Measurements from ENCODE around the gene SNX14. TPM values are rescaled to one million over a fixed set of nuclear protein-coding genes. Genes with fewer than 3 reads are reported as not detected.

Gene SNX14, protein sequence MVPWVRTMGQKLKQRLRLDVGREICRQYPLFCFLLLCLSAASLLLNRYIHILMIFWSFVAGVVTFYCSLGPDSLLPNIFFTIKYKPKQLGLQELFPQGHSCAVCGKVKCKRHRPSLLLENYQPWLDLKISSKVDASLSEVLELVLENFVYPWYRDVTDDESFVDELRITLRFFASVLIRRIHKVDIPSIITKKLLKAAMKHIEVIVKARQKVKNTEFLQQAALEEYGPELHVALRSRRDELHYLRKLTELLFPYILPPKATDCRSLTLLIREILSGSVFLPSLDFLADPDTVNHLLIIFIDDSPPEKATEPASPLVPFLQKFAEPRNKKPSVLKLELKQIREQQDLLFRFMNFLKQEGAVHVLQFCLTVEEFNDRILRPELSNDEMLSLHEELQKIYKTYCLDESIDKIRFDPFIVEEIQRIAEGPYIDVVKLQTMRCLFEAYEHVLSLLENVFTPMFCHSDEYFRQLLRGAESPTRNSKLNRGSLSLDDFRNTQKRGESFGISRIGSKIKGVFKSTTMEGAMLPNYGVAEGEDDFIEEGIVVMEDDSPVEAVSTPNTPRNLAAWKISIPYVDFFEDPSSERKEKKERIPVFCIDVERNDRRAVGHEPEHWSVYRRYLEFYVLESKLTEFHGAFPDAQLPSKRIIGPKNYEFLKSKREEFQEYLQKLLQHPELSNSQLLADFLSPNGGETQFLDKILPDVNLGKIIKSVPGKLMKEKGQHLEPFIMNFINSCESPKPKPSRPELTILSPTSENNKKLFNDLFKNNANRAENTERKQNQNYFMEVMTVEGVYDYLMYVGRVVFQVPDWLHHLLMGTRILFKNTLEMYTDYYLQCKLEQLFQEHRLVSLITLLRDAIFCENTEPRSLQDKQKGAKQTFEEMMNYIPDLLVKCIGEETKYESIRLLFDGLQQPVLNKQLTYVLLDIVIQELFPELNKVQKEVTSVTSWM
- 356 and 399 TPM in 2 replicates for total RNA-seq (2013; cell fraction: nucleolus; rRNA removed)
- total RNA-seq (2014; rRNA removed) (61.7 and 75.3 TPM in 2 replicates), total RNA-seq (2014; rRNA removed; fragmentation: Illumina TruSeq; extraction: Trizol) (94.3 and 103 TPM in 2 replicates), total RNA-seq (2021) (46.3 and 47.8 TPM in 2 replicates), polyA plus RNA-seq (2011; rRNA removed) (122 and 221 TPM in 2 replicates), polyA plus RNA-seq (2014; fragmentation: Illumina TruSeq; extraction: Trizol) (51.0 and 79.8 TPM in 2 replicates), polyA plus RNA-seq (2014; fragmentation: Nextera tagmentation; extraction: Ambion mirVana) (10 to 100 TPM; 34.2 to 50.9 TPM), polyA plus RNA-seq (2014; rRNA removed) (38.9 and 42.8 TPM in 2 replicates), polyA plus RNA-seq (2016; fragmentation: Nextera tagmentation; extraction: Ambion mirVana) (10 to 100 TPM; 46.4 to 51.4 TPM), polyA minus RNA-seq (2011; rRNA and poly(A)+ RNA removed) (66.9 and 70.2 TPM in 2 replicates), Bru-seq, nascent RNA (percentile 84 among the genes with signal in this experiment), BruChase-seq, experiment 1, labeled RNA remaining after a 6-hour chase (percentile 93 among the genes with signal in this experiment), BruChase-seq, experiment 2, labeled RNA remaining after a 2-hour chase (percentile 94 among the genes with signal in this experiment)
- polyA plus RNA-seq (2011; ENCODE audit: low read depth), result 22.4 TPM
- 34.7 and 39.7 TPM in 2 replicates for polyA plus RNA-seq (2011; cell fraction: cytosol; rRNA removed)
- polyA plus RNA-seq (2011; cell fraction: nucleus; rRNA removed), result 94.5 and 123 TPM in 2 replicates
- polyA plus RNA-seq (2012), result 46.4 and 50.7 TPM in 2 replicates
- polyA minus RNA-seq (2011; cell fraction: cytosol; rRNA and poly(A)+ RNA removed), result 19.6 and 22.0 TPM in 2 replicates
- 68.9 and 109 TPM in 2 replicates for polyA minus RNA-seq (2011; cell fraction: nucleus; rRNA and poly(A)+ RNA removed)
- long read RNA-seq, experiment 1, transcript SNX14-203 (28 exons, 3,111 nt), result major isoform, 8 of 19 reads
- long read RNA-seq, experiment 1, partial matches to known transcripts, result 2 of 19 reads
- long read RNA-seq, experiment 1, other reads (novel, unspliced or antisense), result 6 of 19 reads
- long read RNA-seq, experiment 2, transcript SNX14-201 (29 exons, 3,486 nt), result minor isoform, 8 of 91 reads
- long read RNA-seq, experiment 2, transcript SNX14-203 (28 exons, 3,111 nt), result major isoform, 23 of 91 reads
- long read RNA-seq, experiment 2, transcript SNX14-202 (26 exons, 3,348 nt), result minor isoform, 7 of 91 reads
- long read RNA-seq, experiment 2, partial matches to known transcripts, result 25 of 91 reads
- long read RNA-seq, experiment 2, other reads (novel, unspliced or antisense), result 27 of 91 reads

DNA sequence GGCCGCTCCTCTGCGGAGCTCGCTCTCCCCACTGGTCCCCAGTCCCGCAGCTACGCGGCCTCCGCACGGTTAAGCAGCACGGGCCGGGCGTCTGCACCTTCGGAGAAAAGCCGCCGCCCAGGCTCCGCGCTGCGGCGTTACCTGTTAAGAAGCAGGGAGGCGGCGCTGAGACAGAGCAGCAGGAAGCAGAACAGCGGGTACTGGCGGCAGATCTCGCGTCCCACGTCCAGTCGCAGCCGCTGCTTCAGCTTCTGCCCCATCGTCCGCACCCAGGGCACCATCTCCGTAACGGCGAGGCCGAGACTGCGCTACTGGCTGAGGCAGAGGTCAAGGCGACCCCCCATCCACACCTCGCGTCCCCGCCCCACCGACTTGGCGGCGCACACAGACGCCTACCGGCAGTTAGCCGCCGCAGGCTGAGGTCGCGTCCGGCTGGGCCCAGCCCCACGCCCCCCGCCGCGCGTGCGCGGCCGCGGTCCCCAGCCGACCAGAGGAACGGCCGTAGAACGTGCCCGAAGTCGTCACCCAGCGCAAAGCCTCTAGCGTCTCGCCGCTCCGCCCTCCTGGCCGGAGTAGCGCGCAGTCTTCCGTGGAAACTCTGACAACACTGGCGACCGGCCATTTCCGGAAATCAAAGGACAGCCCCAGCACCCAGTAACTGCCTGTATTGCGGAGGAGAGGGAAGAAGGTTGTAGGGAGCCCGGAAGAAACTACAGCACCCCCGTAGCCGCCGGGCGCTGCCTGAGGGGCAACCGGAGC, at the start of gene SNX14:
SNX14 (minus strand) TSS at position 421 of the 759 bp plus-strand sequence; CDS start at position 281, 140 bp downstream.
- SMC1A ChIA-PET (ENCODE audit: uncharacterized antibody, unreplicated experiment), result interaction anchor here (0.7 to 3.4 kb wide), 12 partner anchors 23 to 223 kb away, joined by 3 to 24 read pairs (median 4); partner anchors contain the start of gene SYNCRIP
- Histone ChIP-seq H3K27me3 (replicated peaks in 1 of 2; ENCODE audit: control insufficient read depth in 2 of 2, insufficient read depth in 2 of 2, low read length in 1 of 2) (no peaks in the 10 kb centered on the region), H3K79me2 (ENCODE audit: control insufficient read depth, insufficient read depth, low read length) (peaks cover 28% of the 10 kb centered on the region), H3K4me1 (ENCODE audit: control insufficient read depth, insufficient read depth, low read length) (no peaks in the 10 kb centered on the region), H3K4me3 (peak within 1 kb of the TSS; percentile 95), H2AFZ (ENCODE audit: control insufficient read depth, low read depth, low read length) (peak within 1 kb of the TSS; percentile 52), H3K4me2 (ENCODE audit: control insufficient read depth, insufficient read depth) (peak within 1 kb of the TSS; percentile 79), H3K27ac (ENCODE audit: control insufficient read depth, insufficient read depth) (peak within 1 kb of the TSS; percentile 67), H3K9ac (ENCODE audit: control insufficient read depth, insufficient read depth, low read length) (peak within 1 kb of the TSS; percentile 82), H4K20me1 (ENCODE audit: control insufficient read depth, insufficient read depth) (no peaks in the 10 kb centered on the region), H3K36me3 (ENCODE audit: control insufficient read depth in 2 of 2, insufficient read depth in 2 of 2, low read length in 1 of 2) (no peaks in the 10 kb centered on the region), H3K9me3 (replicated peaks; ENCODE audit: control insufficient read depth, insufficient read depth, low read length) (peaks cover 2% of the 10 kb centered on the region; the same call in 1 of the 3 replicates)
- RAD21 ChIA-PET (ENCODE audit: unreplicated experiment), result interaction anchor here (0.8 to 2.7 kb wide), 5 partner anchors 50 to 85 kb away, joined by 3 to 20 read pairs (median 6); partner anchors contain the start of gene SYNCRIP
- DNase-seq (ENCODE audit: low read depth, low spot score) (peak; percentile 86), FAIRE-seq (peak; percentile 100), ATAC-seq (peak; percentile 92)
- 1% methylated on average over 76 of the region's 82 CpGs for WGBS (ENCODE audit: insufficient coverage, insufficient replicate concordance, low lambda C conversion rate, missing lambda C conversion rate)
- in situ Hi-C loops (cut with MboI) (no loop called here), intact Hi-C loops (cut with micrococcal nuclease; ENCODE audit: unreplicated experiment) (loop anchor here (2.0 kb wide), 2 partner anchors 49 to 85 kb away; partner anchors contain the start of gene SYNCRIP)
- CTCF ChIA-PET, result interaction anchor here (0.8 to 2.3 kb wide), 5 partner anchors 33 to 85 kb away, joined by 3 to 12 read pairs (median 4); no protein-coding TSS in a partner anchor
- POLR2A ChIA-PET, result interaction anchor here (0.5 to 5.8 kb wide), 6 partner anchors 36 to 110 kb away, joined by 4 to 52 read pairs (median 6); partner anchors contain the start of gene SYNCRIP
- BruUV-seq (replicated peaks), result TSS peak; percentile 43
- TF ChIP-seq CREM (IDR thresholded peaks at IDR 0.05; ENCODE audit: low read depth) (peak; percentile 72), SMAD1 (IDR thresholded peaks at IDR 0.05; ENCODE audit: low read depth, partially characterized antibody) (no peak), ETV6 (conservative IDR thresholded peaks at IDR 0.05 in 1 of 2, IDR thresholded peaks at IDR 0.05 in 1 of 2; ENCODE audit: borderline replicate concordance in 1 of 2, low read depth in 1 of 2) (peak in 1 of 2 experiments; percentile 68; a peak in 1 of 4 replicates), TARDBP (IDR thresholded peaks at IDR 0.05; ENCODE audit: borderline replicate concordance) (peak; percentile 38; the same call in 1 of the 2 replicates)
- TF ChIP-seq, protein P1, sequence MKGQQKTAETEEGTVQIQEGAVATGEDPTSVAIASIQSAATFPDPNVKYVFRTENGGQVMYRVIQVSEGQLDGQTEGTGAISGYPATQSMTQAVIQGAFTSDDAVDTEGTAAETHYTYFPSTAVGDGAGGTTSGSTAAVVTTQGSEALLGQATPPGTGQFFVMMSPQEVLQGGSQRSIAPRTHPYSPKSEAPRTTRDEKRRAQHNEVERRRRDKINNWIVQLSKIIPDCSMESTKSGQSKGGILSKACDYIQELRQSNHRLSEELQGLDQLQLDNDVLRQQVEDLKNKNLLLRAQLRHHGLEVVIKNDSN (IDR thresholded peaks at IDR 0.05; ENCODE audit: borderline replicate concordance, extremely low read length, insufficient read depth, low read depth, low read length), result no peak
